A549 (cell line): ENCODE results near the gene NOS1. TPM values are rescaled to one million over a fixed set of nuclear protein-coding genes. Genes with fewer than 3 reads are reported as not detected.

Source experiments
- ATAC-seq, 2 experiments: fragments of 200-7000 bp in 1 of 2; fragments of >200 bp in 1 of 2; cut with Nextera tagmentation in 1 of 2; cut with Tn5 transposase in 1 of 2; 3 replicates each; pipeline versions ENCODE4 v1.8.0 to v1.9.1; 2018 to 2020; ENCODE audit warnings: mild to moderate bottlenecking in 1 of 2, moderate library complexity in 1 of 2
- CTCF ChIA-PET: fragments of 300-600 bp; sonication (Branson Sonifier 250); formaldehyde crosslinking; extraction: SDS; loops from one replicate; lab custom pipeline; 2021; ENCODE audit warnings: antibody characterized with exemption, inconsistent platforms; lab: Yijun Ruan, JAX
- POLR2A ChIA-PET: fragments of 350-600 bp; formaldehyde crosslinking; extraction: SDS; loops from one replicate; lab custom pipeline; 2021; ENCODE audit warnings: antibody characterized with exemption, inconsistent platforms; lab: Yijun Ruan, JAX
- DNase-seq, 2 experiments: peaks; one replicate each; pipeline versions ENCODE4 v3.0.0 to v3.0.0-alpha.2; 2011 to 2016; ENCODE audit warnings: low read depth in 1 of 2, low spot score in 1 of 2
- FAIRE-seq: peaks from 2 replicates; lab custom pipeline; 2011; peaks lifted over from hg19 to GRCh38; lab: Jason Lieb, UNC
- H3K27ac ChIP-seq, 2 experiments: fragments of >200 bp; sonication (Bioruptor Twin); formaldehyde crosslinking; 3 replicates each; pipeline ENCODE4 v1.5.1; 2016 to 2017
- H3K4me1 ChIP-seq: fragments of >200 bp; sonication (Bioruptor Twin); formaldehyde crosslinking; 3 replicates; pipeline ENCODE4 v1.6.1; 2016
- H3K4me2 ChIP-seq: fragments of >200 bp; sonication (Bioruptor Twin); formaldehyde crosslinking; 3 replicates; pipeline ENCODE4 v1.6.1; 2016
- H3K4me3 ChIP-seq: fragments of >200 bp; sonication (Bioruptor Twin); formaldehyde crosslinking; 3 replicates; pipeline ENCODE4 v1.5.1; 2016
- H3K9me3 ChIP-seq: fragments of >200 bp; sonication (Bioruptor Twin); formaldehyde crosslinking; 3 replicates; pipeline ENCODE4 v1.6.1; 2016
- BHLHE40 ChIP-seq: IDR thresholded peaks from 2 replicates; pipeline ENCODE4 v1.6.1; 2012; ENCODE audit warnings: low read depth, low read length, inconsistent platforms
- CBX2 ChIP-seq: fragments of 200-600 bp; sonication (generic); IDR thresholded peaks from 2 replicates; pipeline ENCODE4 v1.6.1; 2016; ENCODE audit warnings: low read depth, mild to moderate bottlenecking, borderline replicate concordance
- FOSB ChIP-seq: fragments of 250-450 bp; sonication (Bioruptor Pico); IDR thresholded peaks from 2 replicates; pipeline ENCODE4 v1.5.0; 2020; ENCODE audit warnings: mild to moderate bottlenecking, moderate library complexity
- FOSL2 ChIP-seq, 2 experiments: fragments of 450-650 bp in 1 of 2; fragments of >200 bp in 1 of 2; sonication (Bioruptor Twin) in 1 of 2; formaldehyde crosslinking; IDR thresholded peaks; 2 replicates each; pipeline versions ENCODE4 v1.5.0 to v1.6.1; 2016 to 2020; ENCODE audit warnings: mild to moderate bottlenecking in 1 of 2, moderate library complexity in 1 of 2
- HOXB5 ChIP-seq: fragments of 250-450 bp; sonication (Bioruptor Pico); IDR thresholded peaks from 2 replicates; pipeline ENCODE4 v1.5.0; 2020; ENCODE audit warnings: mild to moderate bottlenecking, moderate library complexity
- MAZ ChIP-seq: fragments of 150-350 bp; IDR thresholded peaks from 2 replicates; pipeline ENCODE4 v1.6.1; 2014; ENCODE audit warnings: antibody characterized with exemption, low read depth, low read length, borderline replicate concordance
- NR3C1 ChIP-seq: fragments of >200 bp; sonication (Bioruptor Twin); formaldehyde crosslinking; IDR thresholded peaks from 3 replicates; pipeline ENCODE4 v1.6.1; 2017
- PHF8 ChIP-seq: fragments of 200-600 bp; sonication (generic); IDR thresholded peaks from 2 replicates; pipeline ENCODE4 v1.6.1; 2016; ENCODE audit warnings: low read depth, mild to moderate bottlenecking, antibody characterized with exemption, moderate library complexity, borderline replicate concordance
- POLR2AphosphoS2 ChIP-seq: conservative IDR thresholded peaks from 2 replicates; pipeline ENCODE4 v1.6.1; 2012; ENCODE audit warnings: low read length, improper control_type of control experiment, inconsistent platforms
- RAD21 ChIP-seq, 2 experiments: fragments of >200 bp in 1 of 2; sonication (Bioruptor Twin) in 1 of 2; formaldehyde crosslinking in 1 of 2; IDR thresholded peaks in 1 of 2; conservative IDR thresholded peaks in 1 of 2; 2 replicates in 1 of 2; 3 replicates in 1 of 2; pipeline ENCODE4 v1.6.1; 2012 to 2018; ENCODE audit warnings: inconsistent platforms in 1 of 2
- RARB ChIP-seq: fragments of 250-450 bp; sonication (Bioruptor Pico); IDR thresholded peaks from 2 replicates; pipeline ENCODE4 v1.8.0; 2021; ENCODE audit warnings: mild to moderate bottlenecking, moderate library complexity
- RCOR1 ChIP-seq: fragments of 150-350 bp; IDR thresholded peaks from 2 replicates; pipeline ENCODE4 v1.6.1; 2014; ENCODE audit warnings: antibody characterized with exemption, low read length, low read depth
- SMC3 ChIP-seq: fragments of >200 bp; sonication (Bioruptor Twin); formaldehyde crosslinking; IDR thresholded peaks from 3 replicates; pipeline ENCODE4 v1.6.1; 2018; ENCODE audit warnings: inconsistent platforms
- TP53 ChIP-seq: fragments of 250-450 bp; sonication (Bioruptor Pico); IDR thresholded peaks from 2 replicates; pipeline ENCODE4 v1.5.0; 2021; ENCODE audit warnings: mild to moderate bottlenecking, moderate library complexity
- ZC3H11A ChIP-seq: fragments of 450-650 bp; IDR thresholded peaks from 2 replicates; pipeline ENCODE4 v1.6.1; 2014; ENCODE audit warnings: antibody characterized with exemption, mild to moderate bottlenecking
- ZSCAN20 ChIP-seq: fragments of 250-450 bp; sonication (Bioruptor Pico); IDR thresholded peaks from 2 replicates; pipeline ENCODE4 v1.8.0; 2022; ENCODE audit warnings: mild to moderate bottlenecking, moderate library complexity
- WGBS: methylation state at CpG from one replicate; pipeline ENCODE4 v1.1.6; 2017; ENCODE audit errors: missing lambda C conversion rate; 5-methylcytosine and 5-hydroxymethylcytosine counted together
- polyA plus RNA-seq, 4 experiments: library from polyadenylated mRNA; depleted of rRNA in 3 of 4; stranded (reverse); fragments of >200 nt; fragmentation: RNase III in 1 of 4; extraction: RNeasy Plus Mini Kit Qiagen cat#74134 plus additional on column Dnase treatment in 1 of 4; gene quantifications; 2 replicates in 3 of 4; 3 replicates in 1 of 4; pipeline ENCODE4 v1.2.3, GENCODE V29; 2011 to 2017
- TF ChIP-seq, protein P1 (sequence below): fragments of 450-650 bp; IDR thresholded peaks from 2 replicates; pipeline ENCODE4 v1.6.1; 2014; ENCODE audit warnings: antibody characterized with exemption
- TF ChIP-seq, protein P2 (sequence below): fragments of >200 bp; sonication (Bioruptor Twin); formaldehyde crosslinking; IDR thresholded peaks from 3 replicates; pipeline ENCODE4 v1.5.1; 2016
- TF ChIP-seq, protein P3 (sequence below): fragments of 250-450 bp; sonication (Bioruptor Pico); IDR thresholded peaks from 2 replicates; pipeline ENCODE4 v1.5.0; 2021; ENCODE audit warnings: mild to moderate bottlenecking, moderate library complexity, borderline replicate concordance
- TF ChIP-seq, protein P4 (sequence below): fragments of >200 bp; sonication (Bioruptor Twin); formaldehyde crosslinking; IDR thresholded peaks from 2 replicates; pipeline ENCODE4 v1.6.1; 2016

The NOS1 gene
- polyA plus RNA-seq, 2 of the 4 experiments (the other 2 are of a cell fraction): 0.10 to 0.39 TPM

DNA sequence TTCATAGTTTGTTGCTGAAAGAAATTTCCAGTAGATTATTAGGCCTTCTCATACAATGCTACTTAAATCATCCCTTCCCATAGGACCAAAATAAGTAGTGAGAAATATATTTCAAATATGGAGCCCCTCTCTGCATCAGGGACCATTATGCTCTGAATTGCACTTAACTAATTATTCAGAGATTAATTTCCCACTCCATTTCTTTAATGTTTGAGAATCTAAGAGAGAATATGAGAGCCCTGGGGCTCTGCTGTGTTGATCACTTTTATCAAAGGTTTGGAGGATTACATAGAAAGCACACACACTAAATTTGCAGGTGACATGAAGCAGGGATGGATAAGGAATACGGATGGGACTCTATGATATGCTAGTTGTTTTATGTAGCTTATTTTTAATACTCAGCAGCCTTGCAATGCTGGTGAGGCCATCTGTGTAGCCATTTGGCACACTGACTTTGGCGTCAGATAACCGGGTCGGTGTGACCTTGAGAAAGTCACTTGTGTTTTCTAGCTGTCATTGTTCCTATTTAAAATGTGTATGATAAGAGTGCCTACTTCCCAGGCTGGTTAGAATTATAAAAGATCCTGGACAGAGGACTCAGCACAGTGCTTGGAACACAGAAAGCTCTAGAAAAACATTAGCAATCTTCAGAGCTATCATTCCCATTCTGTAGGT lies 121.2 kb downstream of the NOS1 start:
- ATAC-seq (no peak), FAIRE-seq (no peak), DNase-seq (no peak)
- ChIA-PET POLR2A (no interaction called here), CTCF (interaction anchor here (0.6 to 2.3 kb wide), 13 partner anchors 9 to 611 kb away, joined by 3 to 9 read pairs (median 4); no protein-coding TSS in a partner anchor)
- no peak overlapping the region for H3K4me2 ChIP-seq
- no peak overlapping the region for H3K4me3 ChIP-seq
- no peaks in the 10 kb centered on the region for H3K9me3 ChIP-seq
- H3K27ac ChIP-seq: no peak overlapping the region
- H3K4me1 ChIP-seq: no peaks in the 10 kb centered on the region
- no peak for TF ChIP-seq CBX2
- no peak for TF ChIP-seq BHLHE40
- TF ChIP-seq, protein P1, sequence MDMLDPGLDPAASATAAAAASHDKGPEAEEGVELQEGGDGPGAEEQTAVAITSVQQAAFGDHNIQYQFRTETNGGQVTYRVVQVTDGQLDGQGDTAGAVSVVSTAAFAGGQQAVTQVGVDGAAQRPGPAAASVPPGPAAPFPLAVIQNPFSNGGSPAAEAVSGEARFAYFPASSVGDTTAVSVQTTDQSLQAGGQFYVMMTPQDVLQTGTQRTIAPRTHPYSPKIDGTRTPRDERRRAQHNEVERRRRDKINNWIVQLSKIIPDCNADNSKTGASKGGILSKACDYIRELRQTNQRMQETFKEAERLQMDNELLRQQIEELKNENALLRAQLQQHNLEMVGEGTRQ: no peak
- TF ChIP-seq, all 56 proteins: peak for 0
- 64% methylated on average over 4 of the region's 4 CpGs for WGBS

DNA sequence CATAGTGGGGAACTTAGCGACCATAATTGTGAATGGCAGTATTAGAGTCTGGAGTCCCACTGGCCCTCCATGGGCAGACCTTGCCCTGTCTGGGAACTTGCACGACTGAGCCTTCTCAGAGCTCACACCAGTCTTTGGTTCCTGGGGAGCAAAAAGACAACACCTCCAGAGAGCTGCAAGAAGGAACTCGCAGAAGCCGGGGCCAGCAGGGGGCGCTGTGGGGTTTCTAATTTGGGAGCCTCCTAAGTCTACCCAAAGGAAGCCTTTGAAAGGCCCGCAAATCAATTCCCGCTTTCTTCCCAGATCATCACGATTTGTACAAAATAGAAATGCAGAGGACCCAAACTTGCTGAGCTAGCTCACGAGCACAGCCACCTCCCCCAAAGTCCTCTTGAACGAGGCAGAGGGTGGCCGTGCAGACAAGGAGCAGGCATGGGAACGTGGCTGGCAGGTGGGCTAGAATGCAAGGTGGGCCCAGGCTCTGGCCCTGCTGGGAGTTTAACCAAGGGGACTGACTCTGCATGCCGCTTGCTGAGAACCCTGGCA lies 124.9 kb downstream of the NOS1 start:
- Histone ChIP-seq H3K4me3 (no peak overlapping the region), H3K4me2 (no peak overlapping the region), H3K4me1 (no peaks in the 10 kb centered on the region), H3K27ac (no peak overlapping the region), H3K9me3 (no peaks in the 10 kb centered on the region)
- WGBS: 22% methylated on average over 13 of the region's 13 CpGs
- DNase-seq: peak; percentile 69 to 82
- no peak for FAIRE-seq
- ATAC-seq: peak; percentile 91 to 95
- ChIA-PET CTCF (interaction anchor here (0.6 to 6.1 kb wide), 49 partner anchors 9 to 623 kb away, joined by 3 to 58 read pairs (median 5); partner anchors contain the start of gene NOS1), POLR2A (no interaction called here)
- TF ChIP-seq RCOR1: no peak
- TF ChIP-seq MAZ: no peak
- no peak for TF ChIP-seq FOSL2 (IDR thresholded peaks at IDR 0.05)
- no peak for TF ChIP-seq FOSL2 (CRISPR knock-in tag; IDR thresholded peaks at IDR 0.05)
- TF ChIP-seq HOXB5 (CRISPR knock-in tag): no peak
- no peak for TF ChIP-seq RARB (CRISPR knock-in tag)
- TF ChIP-seq ZC3H11A: no peak
- no peak for TF ChIP-seq TP53 (CRISPR knock-in tag)
- TF ChIP-seq PHF8: no peak
- no peak for TF ChIP-seq CBX2
- no peak for TF ChIP-seq ZSCAN20 (CRISPR knock-in tag)
- peak; percentile 88 to 89 for TF ChIP-seq RAD21 (conservative IDR thresholded peaks at IDR 0.05 in 1 of 2, IDR thresholded peaks at IDR 0.05 in 1 of 2)
- TF ChIP-seq SMC3: peak; percentile 83
- TF ChIP-seq, protein P2, sequence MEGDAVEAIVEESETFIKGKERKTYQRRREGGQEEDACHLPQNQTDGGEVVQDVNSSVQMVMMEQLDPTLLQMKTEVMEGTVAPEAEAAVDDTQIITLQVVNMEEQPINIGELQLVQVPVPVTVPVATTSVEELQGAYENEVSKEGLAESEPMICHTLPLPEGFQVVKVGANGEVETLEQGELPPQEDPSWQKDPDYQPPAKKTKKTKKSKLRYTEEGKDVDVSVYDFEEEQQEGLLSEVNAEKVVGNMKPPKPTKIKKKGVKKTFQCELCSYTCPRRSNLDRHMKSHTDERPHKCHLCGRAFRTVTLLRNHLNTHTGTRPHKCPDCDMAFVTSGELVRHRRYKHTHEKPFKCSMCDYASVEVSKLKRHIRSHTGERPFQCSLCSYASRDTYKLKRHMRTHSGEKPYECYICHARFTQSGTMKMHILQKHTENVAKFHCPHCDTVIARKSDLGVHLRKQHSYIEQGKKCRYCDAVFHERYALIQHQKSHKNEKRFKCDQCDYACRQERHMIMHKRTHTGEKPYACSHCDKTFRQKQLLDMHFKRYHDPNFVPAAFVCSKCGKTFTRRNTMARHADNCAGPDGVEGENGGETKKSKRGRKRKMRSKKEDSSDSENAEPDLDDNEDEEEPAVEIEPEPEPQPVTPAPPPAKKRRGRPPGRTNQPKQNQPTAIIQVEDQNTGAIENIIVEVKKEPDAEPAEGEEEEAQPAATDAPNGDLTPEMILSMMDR: peak; percentile 88
- TF ChIP-seq, protein P3, sequence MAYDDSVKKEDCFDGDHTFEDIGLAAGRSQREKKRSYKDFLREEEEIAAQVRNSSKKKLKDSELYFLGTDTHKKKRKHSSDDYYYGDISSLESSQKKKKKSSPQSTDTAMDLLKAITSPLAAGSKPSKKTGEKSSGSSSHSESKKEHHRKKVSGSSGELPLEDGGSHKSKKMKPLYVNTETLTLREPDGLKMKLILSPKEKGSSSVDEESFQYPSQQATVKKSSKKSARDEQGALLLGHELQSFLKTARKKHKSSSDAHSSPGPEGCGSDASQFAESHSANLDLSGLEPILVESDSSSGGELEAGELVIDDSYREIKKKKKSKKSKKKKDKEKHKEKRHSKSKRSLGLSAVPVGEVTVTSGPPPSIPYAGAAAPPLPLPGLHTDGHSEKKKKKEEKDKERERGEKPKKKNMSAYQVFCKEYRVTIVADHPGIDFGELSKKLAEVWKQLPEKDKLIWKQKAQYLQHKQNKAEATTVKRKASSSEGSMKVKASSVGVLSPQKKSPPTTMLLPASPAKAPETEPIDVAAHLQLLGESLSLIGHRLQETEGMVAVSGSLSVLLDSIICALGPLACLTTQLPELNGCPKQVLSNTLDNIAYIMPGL (CRISPR knock-in tag): no peak
- no peak for TF ChIP-seq POLR2AphosphoS2
- TF ChIP-seq FOSB (CRISPR knock-in tag): no peak
- TF ChIP-seq NR3C1: no peak
- TF ChIP-seq, protein P4, sequence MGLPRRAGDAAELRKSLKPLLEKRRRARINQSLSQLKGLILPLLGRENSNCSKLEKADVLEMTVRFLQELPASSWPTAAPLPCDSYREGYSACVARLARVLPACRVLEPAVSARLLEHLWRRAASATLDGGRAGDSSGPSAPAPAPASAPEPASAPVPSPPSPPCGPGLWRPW: no peak
